NCI-H1694 (cell line): ENCODE data around the gene MTRF1L.
A peak's percentile ranks its signal among the peaks of the same experiment; 100 is the strongest.

Experiments
- DNase-seq: peaks from one replicate; lab custom pipeline; 2025; lab: John Stamatoyannopoulos, UW

Gene MTRF1L

GRCh38 chr6:153002613-153003365, at the start of gene MTRF1L:
MTRF1L (minus strand) TSS chr6:153002709; CDS start chr6:153002685, 24 bp downstream.
- peak; percentile 87 for DNase-seq

GRCh38 chr6:153051801-153052200, 49.3 kb upstream of the MTRF1L start:
- DNase-seq, result no peak

GRCh38 chr6:153048631-153049030, 46.1 kb upstream of the MTRF1L start:
- DNase-seq, result no peak

GRCh38 chr6:153047386-153047785, 44.9 kb upstream of the MTRF1L start:
- no peak for DNase-seq

- DNase-seq, result no peak
Observed at GRCh38 chr6:153045271-153045670, 42.8 kb upstream of the MTRF1L start.

- no peak for DNase-seq
Observed at GRCh38 chr6:153044295-153044694, 41.8 kb upstream of the MTRF1L start.

- DNase-seq, result no peak
Observed at GRCh38 chr6:153043719-153044118, 41.2 kb upstream of the MTRF1L start.

GRCh38 chr6:153038378-153039057, 36.0 kb upstream of the MTRF1L start:
- no peak for DNase-seq

GRCh38 chr6:153034139-153034538, 31.6 kb upstream of the MTRF1L start:
- DNase-seq, result no peak

GRCh38 chr6:153032255-153032882, 29.9 kb upstream of the MTRF1L start:
- peak; percentile 29 for DNase-seq

- DNase-seq, result no peak
Observed at GRCh38 chr6:153031335-153031955, 28.9 kb upstream of the MTRF1L start.

- no peak for DNase-seq
Observed at GRCh38 chr6:153028963-153029362, 26.5 kb upstream of the MTRF1L start.

- DNase-seq, result no peak
Observed at GRCh38 chr6:153028286-153028685, 25.8 kb upstream of the MTRF1L start.

- DNase-seq, result no peak
Observed at GRCh38 chr6:153027480-153027879, 25.0 kb upstream of the MTRF1L start.

- no peak for DNase-seq
Observed at GRCh38 chr6:153024709-153025017, 22.2 kb upstream of the MTRF1L start.

- DNase-seq, result peak; percentile 73
Observed at GRCh38 chr6:153023977-153024708, 21.6 kb upstream of the MTRF1L start.

- DNase-seq, result no peak
Observed at GRCh38 chr6:153018355-153018754, 15.8 kb upstream of the MTRF1L start.

GRCh38 chr6:153016846-153017245, 14.3 kb upstream of the MTRF1L start:
- DNase-seq, result no peak

GRCh38 chr6:153015094-153015640, 12.7 kb upstream of the MTRF1L start:
- no peak for DNase-seq

GRCh38 chr6:153013438-153013837, 10.9 kb upstream of the MTRF1L start:
- DNase-seq, result no peak

- DNase-seq, result no peak
Observed at GRCh38 chr6:153012856-153013255, 10.3 kb upstream of the MTRF1L start.

- DNase-seq, result no peak
Observed at GRCh38 chr6:153003366-153003690, 819 bp upstream of the MTRF1L start.
